ENCODE measurements around the gene IL17RA. TPM values are rescaled to one million over a fixed set of nuclear protein-coding genes. Genes with fewer than 3 reads are reported as not detected.

Gene IL17RA
- total RNA-seq, 1 experiment from 2014 or later = 11.7 TPM

- intact Hi-C loops (cut with micrococcal nuclease; ENCODE audit: unreplicated experiment) (no loop called here), in situ Hi-C loops (cut with HindIII; ENCODE audit: low pct_unique_long_range_greater_than_20kb, low sequenced_read_pairs) (no loop called here)
- no peaks in the 10 kb centered on the region for H3K36me3 ChIP-seq (ENCODE audit: control insufficient read depth, insufficient read depth, low read length)
- H3K4me3 ChIP-seq (ENCODE audit: low read depth in 2 of 2, low read length in 2 of 2) = no peak overlapping the region
- ATAC-seq (no peak), DNase-seq (ENCODE audit: low read depth, low spot score) (no peak)
- TF ChIP-seq REST (IDR thresholded peaks at IDR 0.05; ENCODE audit: insufficient read depth in 1 of 2, low read depth in 2 of 2, low read length in 1 of 2) (no peak), TCF7L2 (IDR thresholded peaks at IDR 0.05; ENCODE audit: low read depth, low read length) (no peak), POLR2AphosphoS5 (IDR thresholded peaks at IDR 0.05; ENCODE audit: low read depth, low read length) (no peak), CTCF (IDR thresholded peaks at IDR 0.05) (no peak), SIN3A (IDR thresholded peaks at IDR 0.05; ENCODE audit: borderline replicate concordance, insufficient read depth, low read depth, low read length) (no peak)
- ChIA-PET CTCF (interaction anchor here (0.5 kb wide), 1 partner anchor 61 kb away, joined by 3 read pairs; no protein-coding TSS in a partner anchor), POLR2A (no interaction called here)
- H3K4me1 ChIP-seq (ENCODE audit: control insufficient read depth, insufficient read depth, low read length) = no peaks in the 10 kb centered on the region
- H3K9me3 ChIP-seq (ENCODE audit: control insufficient read depth, insufficient read depth, low read depth, low read length) = no peaks in the 10 kb centered on the region
- no peak overlapping the region for H3K27ac ChIP-seq (ENCODE audit: low read length)
- BruUV-seq (replicated peaks) = no TSS peak
- H3K27me3 ChIP-seq (ENCODE audit: control insufficient read depth, insufficient read depth, low read length) = no peaks in the 10 kb centered on the region
Measured at GRCh38 chr22:17096071-17096470, 11.3 kb downstream of the IL17RA start.

- Histone ChIP-seq H3K36me3 (ENCODE audit: control insufficient read depth, insufficient read depth, low read length) (no peaks in the 10 kb centered on the region), H3K9me3 (ENCODE audit: control insufficient read depth, insufficient read depth, low read depth, low read length) (no peaks in the 10 kb centered on the region), H3K4me3 (ENCODE audit: low read depth in 2 of 2, low read length in 2 of 2) (no peak overlapping the region), H3K27ac (ENCODE audit: low read length) (no peak overlapping the region), H3K27me3 (ENCODE audit: control insufficient read depth, insufficient read depth, low read length) (no peaks in the 10 kb centered on the region), H3K4me1 (ENCODE audit: control insufficient read depth, insufficient read depth, low read length) (no peaks in the 10 kb centered on the region)
- no peak for TF ChIP-seq POLR2AphosphoS5 (IDR thresholded peaks at IDR 0.05; ENCODE audit: low read depth, low read length)
- no peak for TF ChIP-seq SIN3A (IDR thresholded peaks at IDR 0.05; ENCODE audit: borderline replicate concordance, insufficient read depth, low read depth, low read length)
- no peak for TF ChIP-seq TCF7L2 (IDR thresholded peaks at IDR 0.05; ENCODE audit: low read depth, low read length)
- TF ChIP-seq CTCF (IDR thresholded peaks at IDR 0.05) = no peak
- TF ChIP-seq REST (IDR thresholded peaks at IDR 0.05; ENCODE audit: insufficient read depth in 1 of 2, low read depth in 2 of 2, low read length in 1 of 2) = no peak
- ATAC-seq = no peak
- no TSS peak for BruUV-seq (replicated peaks)
- intact Hi-C loops (cut with micrococcal nuclease; ENCODE audit: unreplicated experiment) (no loop called here), in situ Hi-C loops (cut with HindIII; ENCODE audit: low pct_unique_long_range_greater_than_20kb, low sequenced_read_pairs) (no loop called here)
- DNase-seq (ENCODE audit: low read depth, low spot score) = no peak
- CTCF ChIA-PET = no interaction called here
- POLR2A ChIA-PET = no interaction called here
Measured at GRCh38 chr22:17097062-17097461, 12.3 kb downstream of the IL17RA start.

All from Panc1 (cell line).